HepG2 (cell line): ENCODE measurements around the gene AUTS2. TPM values are rescaled to one million over a fixed set of nuclear protein-coding genes. Genes with fewer than 3 reads are reported as not detected.

Experiments used
- ATAC-seq: fragments of 200-7000 bp; cut with Tn5 transposase; 3 replicates; pipeline ENCODE4 v1.9.1; 2020; ENCODE audit warnings: mild to moderate bottlenecking, moderate library complexity
- BruUV-seq: library from RNA; stranded (reverse); fragments of 400-500 nt; replicated peaks from 2 replicates; lab custom pipeline; 2021; lab: Mats Ljungman, UMichigan
- CTCF ChIA-PET: fragments of 300-600 bp; formaldehyde crosslinking; extraction: SDS; loops from one replicate; lab custom pipeline; 2021; ENCODE audit warnings: low total read pairs, inconsistent platforms, low intra/inter-chr PET ratio; lab: Yijun Ruan, JAX
- POLR2A ChIA-PET: fragments of 350-600 bp; sonication (Branson Sonifier 250); formaldehyde crosslinking; loops from one replicate; lab custom pipeline; 2020; ENCODE audit warnings: antibody characterized with exemption, inconsistent platforms; lab: Yijun Ruan, JAX
- DNase-seq: peaks from one replicate; pipeline ENCODE4 v3.0.0-alpha.2; 2015; ENCODE audit warnings: low spot score
- FAIRE-seq: peaks from 3 replicates; lab custom pipeline; 2011; peaks lifted over from hg19 to GRCh38; lab: Jason Lieb, UNC
- H2AFZ ChIP-seq: one replicate; pipeline ENCODE4 v1.6.1; 2011; ENCODE audit warnings: low read length, inconsistent platforms
- H3K27ac ChIP-seq: fragments of 300-600 bp; 3 replicates; pipeline ENCODE4 v1.8.0; 2011; ENCODE audit warnings: mixed run types, mild to moderate bottlenecking, mixed read lengths, low read length, inconsistent platforms; ENCODE audit not compliant: insufficient read depth; ENCODE audit errors: extremely low read length
- H3K27me3 ChIP-seq, 2 experiments: fragments of 200-600 bp in 1 of 2; 2 replicates in 1 of 2; 3 replicates in 1 of 2; pipeline versions ENCODE4 v1.6.0 to v1.8.0; 2011; ENCODE audit warnings: low read length in 2 of 2, mild to moderate bottlenecking in 2 of 2, moderate library complexity in 2 of 2, inconsistent platforms in 1 of 2; ENCODE audit not compliant: insufficient read depth in 2 of 2, control insufficient read depth in 1 of 2
- H3K36me3 ChIP-seq, 2 experiments: fragments of 200-600 bp in 1 of 2; replicated peaks in 1 of 2; 2 replicates in 1 of 2; 3 replicates in 1 of 2; pipeline versions ENCODE4 v1.5.1 to v1.8.0; 2011; ENCODE audit warnings: low read length in 2 of 2, inconsistent platforms in 1 of 2; ENCODE audit not compliant: insufficient read depth in 2 of 2, control insufficient read depth in 1 of 2
- H3K4me1 ChIP-seq: 2 replicates; pipeline ENCODE4 v1.5.1; 2012; ENCODE audit warnings: low read length, inconsistent platforms; ENCODE audit not compliant: insufficient read depth
- H3K4me2 ChIP-seq: 2 replicates; pipeline ENCODE4 v1.6.0; 2011; ENCODE audit warnings: low read depth, low read length, inconsistent platforms
- H3K4me3 ChIP-seq, 3 experiments: fragments of 200-600 bp in 1 of 3; sonication (generic), shearing (Covaris generic) in 1 of 3; replicated peaks in 1 of 3; 2 replicates each; pipeline ENCODE4 v1.5.1; 2011 to 2016; ENCODE audit warnings: low read length in 3 of 3, inconsistent platforms in 2 of 3, low read depth in 2 of 3, mild to moderate bottlenecking in 2 of 3, control low read depth in 1 of 3, mixed read lengths in 1 of 3; ENCODE audit not compliant: insufficient read depth in 1 of 3
- H3K79me2 ChIP-seq: one replicate; pipeline ENCODE4 v1.6.1; 2011; ENCODE audit warnings: low read length, inconsistent platforms; ENCODE audit not compliant: insufficient read depth
- H3K9ac ChIP-seq: 2 replicates; pipeline ENCODE4 v1.6.0; 2011; ENCODE audit warnings: mild to moderate bottlenecking, low read depth, low read length, inconsistent platforms; ENCODE audit not compliant: insufficient read depth
- H3K9me3 ChIP-seq: 2 replicates; pipeline ENCODE4 v1.5.1; 2012; ENCODE audit warnings: mild to moderate bottlenecking, low read length
- H4K20me1 ChIP-seq: 2 replicates; pipeline ENCODE4 v1.6.0; 2011; ENCODE audit warnings: inconsistent platforms, mild to moderate bottlenecking, low read length, moderate library complexity; ENCODE audit not compliant: insufficient read depth
- CREB3 ChIP-seq: sonication (generic); formaldehyde crosslinking; IDR thresholded peaks from 2 replicates; pipeline ENCODE4 v1.5.0; 2020; ENCODE audit warnings: missing genetic modification reagents
- CTCF ChIP-seq: sonication (generic); formaldehyde crosslinking; IDR thresholded peaks from 2 replicates; pipeline ENCODE4 v1.5.0; 2020; ENCODE audit warnings: mild to moderate bottlenecking, missing genetic modification reagents, moderate library complexity
- HDAC6 ChIP-seq: fragments of 200-600 bp; sonication (generic); IDR thresholded peaks from 2 replicates; pipeline ENCODE4 v1.7.0; 2017; ENCODE audit warnings: mild to moderate bottlenecking, antibody characterized with exemption, low read length, low read depth
- JUNB ChIP-seq: sonication (generic); formaldehyde crosslinking; IDR thresholded peaks from 2 replicates; pipeline ENCODE4 v1.8.0; 2022; ENCODE audit warnings: missing genetic modification reagents, mild to moderate bottlenecking, borderline replicate concordance
- ZFP91 ChIP-seq: sonication (generic); formaldehyde crosslinking; IDR thresholded peaks from 2 replicates; pipeline ENCODE4 v1.9.0; 2022; ENCODE audit warnings: missing genetic modification reagents, mild to moderate bottlenecking, borderline replicate concordance
- ZNF83 ChIP-seq: sonication (generic); formaldehyde crosslinking; IDR thresholded peaks from 2 replicates; pipeline ENCODE4 v1.4.0; 2020; ENCODE audit warnings: missing genetic modification reagents, mild to moderate bottlenecking, borderline replicate concordance
- WGBS: methylation state at CpG from one replicate; pipeline ENCODE4 v1.1.6; 2017; ENCODE audit warnings: low lambda C conversion rate; 5-methylcytosine and 5-hydroxymethylcytosine counted together
- in situ Hi-C: cut with HindIII; loops from 2 replicates; pipeline ENCODE4 v1.10.0; 2017; ENCODE audit warnings: low pct_unique_long_range_greater_than_20kb; ENCODE audit not compliant: extremely low pct_ligation_motif_present
- intact Hi-C: fragments of 100-400 bp; cut with micrococcal nuclease; formaldehyde crosslinking; loops from one replicate; pipeline ENCODE4 v1.10.0; 2022; ENCODE audit not compliant: unreplicated experiment
- polyA plus RNA-seq, 8 experiments: library from polyadenylated mRNA; depleted of rRNA in 3 of 8; stranded (reverse) in 7 of 8; unstranded in 1 of 8; fragments of >200 nt; fragmentation: Illumina TruSeq in 4 of 8; extraction: Trizol in 4 of 8; gene quantifications; 2 replicates each; pipeline versions ENCODE4 v1.2.1 to v1.2.3, GENCODE V29; 2011 to 2016; ENCODE audit warnings: low read depth in 4 of 8, missing spikeins in 1 of 8, mixed read lengths in 1 of 8; ENCODE audit not compliant: insufficient read depth in 1 of 8
- total RNA-seq, 5 experiments: library from RNA; depleted of rRNA; stranded (reverse); fragments of >200 nt; fragmentation: Illumina TruSeq; extraction: Trizol; gene quantifications; 2 replicates each; pipeline ENCODE4 v1.2.3, GENCODE V29; 2016; ENCODE audit warnings: low read depth in 1 of 5

Gene AUTS2
- total and polyA plus RNA-seq, 2 of the 13 experiments (the other 11 are each of a cell fraction or from before 2014, with no cell fraction given), result 0.38 TPM; not detected in 1

GRCh38 chr7:69722843-69723242 lies 124.6 kb downstream of the AUTS2 start:
- Histone ChIP-seq H3K27me3 (no peaks in the 10 kb centered on the region), H3K9me3 (no peaks in the 10 kb centered on the region), H3K9ac (no peak overlapping the region), H3K79me2 (no peaks in the 10 kb centered on the region), H3K36me3 (no peaks in the 10 kb centered on the region), H3K27ac (no peak overlapping the region), H3K4me1 (no peaks in the 10 kb centered on the region), H3K4me3 (no peak overlapping the region), H4K20me1 (no peaks in the 10 kb centered on the region), H3K4me2 (no peak overlapping the region), H2AFZ (no peak overlapping the region)
- ATAC-seq (no peak), DNase-seq (no peak), FAIRE-seq (no peak)
- ChIA-PET CTCF (no interaction called here), POLR2A (no interaction called here)
- TF ChIP-seq CTCF (CRISPR knock-in tag), result no peak
- TF ChIP-seq CREB3 (CRISPR knock-in tag), result no peak
- no peak for TF ChIP-seq HDAC6
- no peak for TF ChIP-seq ZNF83
- TF ChIP-seq ZFP91 (CRISPR knock-in tag), result no peak
- no peak for TF ChIP-seq JUNB (CRISPR knock-in tag)
- in situ Hi-C loops, result no loop called here
- no TSS peak for BruUV-seq
- intact Hi-C loops, result no loop called here
- WGBS, result 26% methylated on average over 4 of the region's 4 CpGs
